D721Med (cell line): ENCODE results near the gene BCAP29.
"Not testable (repeated sequence)": the region's sequence is repeated elsewhere in the genome, so short reads cannot be mapped to it uniquely, and the experiment has no call there.

Source experiments
- DNase-seq: peaks from one replicate; pipeline ENCODE4 v3.0.0; 2011; ENCODE audit warnings: low spot score; ENCODE audit not compliant: insufficient read length
- FAIRE-seq: peaks from 2 replicates; lab custom pipeline; 2011; peaks lifted over from hg19 to GRCh38; lab: Jason Lieb, UNC
- CTCF ChIP-seq: IDR thresholded peaks from 2 replicates; pipeline ENCODE4 v1.5.1; 2012; ENCODE audit warnings: mild to moderate bottlenecking, control low read depth; ENCODE audit not compliant: insufficient read depth; ENCODE audit errors: missing control alignments

The BCAP29 gene

GRCh38 chr7:107638594-107638993 lies 58.5 kb downstream of the BCAP29 start:
- FAIRE-seq (no peak), DNase-seq (no peak)
- no peak for TF ChIP-seq CTCF

GRCh38 chr7:107639070-107639469 lies 59.0 kb downstream of the BCAP29 start:
- FAIRE-seq, DNase-seq: not testable (repeated sequence)

GRCh38 chr7:107641676-107642075 lies 61.6 kb downstream of the BCAP29 start:
- DNase-seq, result no peak
- FAIRE-seq, result no peak
- no peak for TF ChIP-seq CTCF

GRCh38 chr7:107642501-107642900 lies 62.5 kb downstream of the BCAP29 start:
- DNase-seq, result no peak
- FAIRE-seq, result no peak
- no peak for TF ChIP-seq CTCF

GRCh38 chr7:107643407-107643806 lies 63.4 kb downstream of the BCAP29 start:
- DNase-seq (no peak), FAIRE-seq (no peak)

GRCh38 chr7:107643938-107644308 lies 63.9 kb downstream of the BCAP29 start:
- no peak for FAIRE-seq
- no peak for TF ChIP-seq CTCF
- DNase-seq, result no peak

More at GRCh38 chr7:107643407-107643806, 63.4 kb downstream of the BCAP29 start:
- TF ChIP-seq CTCF, result no peak

- DNase-seq, result no peak
- FAIRE-seq, result no peak
- no peak for TF ChIP-seq CTCF
Observed at GRCh38 chr7:107644309-107644974, 64.4 kb downstream of the BCAP29 start.
